NCI-H1092 treated with DMSO at 0.1 percent for 48 hours (cell line): ENCODE measurements around the gene EDIL3.

Experiments used
- DNase-seq: peaks from one replicate; lab custom pipeline; 2025; lab: John Stamatoyannopoulos, UW

EDIL3 gene

DNA sequence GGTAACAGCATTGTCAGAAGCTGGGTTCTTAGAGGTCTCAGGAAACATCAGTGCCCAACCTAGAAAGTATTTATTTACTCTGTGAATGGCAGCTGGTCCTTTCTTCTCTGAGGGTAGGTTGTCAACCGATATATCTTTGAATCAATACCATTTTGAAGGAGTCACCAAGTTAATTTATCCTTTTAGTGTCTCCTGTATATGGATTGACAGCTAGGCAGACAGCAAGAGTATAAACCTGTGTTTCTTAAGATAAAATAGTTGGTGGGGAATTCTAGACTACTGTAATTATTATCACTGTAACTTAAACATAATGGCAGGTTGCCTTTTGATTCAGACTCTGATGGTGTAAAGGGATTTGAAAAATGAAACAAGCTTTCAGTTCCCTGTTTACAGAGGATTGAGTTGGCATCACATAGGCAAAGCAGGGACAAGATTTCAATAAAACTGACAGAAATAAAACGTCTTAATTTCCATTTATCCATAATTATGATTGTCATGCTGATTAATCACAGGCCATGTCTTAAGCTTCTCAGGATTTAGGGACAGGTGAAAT lies 473.2 kb downstream of the EDIL3 start:
- DNase-seq: no peak

DNA sequence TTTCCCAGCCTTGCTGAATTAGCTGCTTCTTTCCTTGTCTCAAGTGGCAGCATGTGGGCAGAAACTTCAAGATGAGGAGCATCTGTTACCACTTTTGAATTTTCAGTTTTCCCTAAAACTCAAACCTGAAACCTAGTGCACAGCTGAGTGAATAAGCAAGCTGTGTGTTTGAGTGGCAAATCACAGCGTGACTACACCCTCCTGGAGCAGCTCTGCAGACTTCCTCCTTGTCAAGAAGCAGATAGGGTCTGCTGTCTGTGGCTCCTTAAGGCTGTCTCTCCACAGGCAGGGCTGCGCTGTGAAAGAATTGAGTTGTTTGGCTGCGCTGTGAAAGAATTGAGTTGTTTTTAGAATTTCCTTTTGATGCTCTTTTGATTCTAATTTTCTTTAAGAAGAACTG lies 484.4 kb downstream of the EDIL3 start:
- DNase-seq: no peak

DNA sequence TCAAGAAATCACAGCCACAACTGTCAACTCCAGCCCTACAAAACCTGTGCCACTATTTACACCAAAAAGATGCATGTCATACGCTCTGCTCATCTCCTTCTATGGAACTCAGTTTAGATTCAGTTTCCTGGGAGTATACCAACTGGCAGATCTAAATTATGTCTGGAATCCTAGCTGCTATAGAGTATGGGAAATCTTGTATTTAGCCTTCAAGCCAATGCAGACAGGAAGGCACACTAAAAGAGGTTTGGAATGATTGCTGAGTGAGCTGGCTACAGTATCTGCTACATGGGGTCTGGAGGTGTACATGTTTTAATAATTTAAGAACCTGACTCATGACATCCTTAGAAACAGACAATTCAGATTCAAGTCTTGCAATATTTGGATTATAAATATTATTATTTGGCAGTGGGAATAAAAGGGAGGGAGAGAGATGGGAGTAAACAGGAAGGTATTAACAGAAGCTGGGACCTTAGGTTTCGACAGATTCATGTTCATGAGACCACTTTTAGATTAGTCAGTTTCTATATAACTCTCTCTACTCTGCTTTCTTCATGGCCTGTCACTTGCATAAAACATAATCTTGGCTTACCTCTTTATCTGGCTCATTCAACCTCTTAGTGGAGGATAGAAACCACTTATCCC lies 485.2 kb downstream of the EDIL3 start:
- no peak for DNase-seq

DNA sequence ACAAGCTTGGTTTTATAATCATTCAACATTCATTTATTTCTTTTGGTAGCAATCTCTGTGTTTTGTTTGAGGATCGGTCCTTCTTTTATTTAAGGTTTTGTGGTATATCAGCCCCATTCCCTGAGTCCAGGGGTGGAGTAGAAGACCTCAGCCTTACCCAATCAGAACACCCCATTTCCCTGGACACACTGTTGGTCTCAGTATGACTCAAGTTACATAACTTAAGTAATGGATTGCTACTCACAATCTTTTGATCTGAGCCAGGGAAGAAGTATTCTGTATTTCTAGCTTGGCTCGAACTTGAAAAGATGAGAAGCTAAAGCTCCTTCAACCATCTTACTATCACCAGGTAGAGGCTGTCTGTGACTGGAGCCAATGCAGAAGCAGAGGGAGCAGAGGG lies 488.8 kb downstream of the EDIL3 start:
- DNase-seq: no peak

- no peak for DNase-seq
Observed at GRCh38 chr5:83891261-83891660, 493.4 kb downstream of the EDIL3 start.
